Neural progenitor cell (in vitro differentiated cells): ENCODE results near the gene TMCO4.

ENCODE experiments used
- CTCF ChIP-seq: fragments of 200-600 bp; sonication (generic); IDR thresholded peaks from 2 replicates; pipeline ENCODE4 v1.5.1; 2017; ENCODE audit warnings: antibody characterized with exemption, mild to moderate bottlenecking
- EZH2 ChIP-seq: fragments of 200-600 bp; sonication (generic); IDR thresholded peaks from 2 replicates; pipeline ENCODE4 v1.6.1; 2017; ENCODE audit warnings: antibody characterized with exemption, mild to moderate bottlenecking, moderate library complexity
- EZH2phosphoT487 ChIP-seq: fragments of 200-600 bp; sonication (generic); IDR thresholded peaks from 2 replicates; pipeline ENCODE4 v1.6.1; 2017; ENCODE audit warnings: antibody characterized with exemption

DNA sequence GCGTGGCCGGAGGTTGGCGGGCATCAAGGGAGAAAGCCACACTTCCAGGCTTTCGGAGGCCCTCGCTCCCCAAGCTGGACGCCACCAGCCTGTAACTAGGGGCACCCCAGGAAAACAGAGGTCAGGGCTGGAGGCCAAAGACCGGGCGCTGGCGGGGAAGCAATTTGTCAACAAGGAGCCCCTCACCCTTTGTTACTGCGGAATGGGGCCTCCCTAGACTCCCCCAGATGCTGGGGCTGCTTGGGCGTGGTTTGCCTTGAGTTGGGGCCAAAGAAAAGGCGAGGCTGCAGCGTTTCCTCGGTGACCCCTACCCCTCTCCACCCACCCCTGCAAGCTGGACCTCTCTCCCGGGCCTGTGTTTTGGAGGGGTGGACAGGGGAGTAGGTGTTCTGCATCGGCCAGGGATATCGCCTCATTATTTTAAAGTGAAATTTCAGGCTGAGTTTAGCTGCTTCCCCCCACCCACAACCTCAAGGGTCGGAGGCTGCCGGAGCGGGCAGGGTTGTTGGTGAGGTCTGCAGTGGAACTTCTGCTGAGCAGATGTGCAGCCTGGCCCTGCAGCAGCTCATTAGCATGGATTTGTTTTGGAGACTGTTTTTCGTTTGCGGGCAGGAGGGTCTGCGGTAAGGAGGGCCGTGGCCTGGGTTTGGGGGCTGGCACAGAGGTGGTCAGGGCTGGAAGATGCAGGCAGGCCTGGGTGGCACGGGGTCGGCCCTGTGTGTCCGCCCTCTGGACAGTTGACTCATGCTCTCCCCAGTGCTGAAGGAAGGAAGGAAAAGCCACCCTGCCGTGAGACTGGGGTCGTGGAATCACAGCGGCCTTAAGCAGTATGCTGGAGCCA, 154.1 kb downstream of the TMCO4 start:
- TF ChIP-seq EZH2phosphoT487 (no peak), EZH2 (peak; percentile 13), CTCF (no peak)
